Uterus (tissue), 4 donors: ENCODE measurements around the gene PCNX1. TPM values are rescaled to one million over a fixed set of nuclear protein-coding genes. Genes with fewer than 3 reads are reported as not detected.

ENCODE experiments used
- DNase-seq, 2 donors: peaks; one replicate each; pipeline ENCODE4 v3.0.0-alpha.2; 2019 to 2020
- H3K27ac ChIP-seq, 2 donors: fragments of 200-600 bp; sonication (generic); 1 replicate in 1 of 2; 2 replicates in 1 of 2; pipeline ENCODE4 v1.5.1; 2016 to 2018
- H3K27me3 ChIP-seq, 2 donors: fragments of 200-600 bp; sonication (generic); one replicate each; pipeline ENCODE4 v1.5.1; 2018 to 2019; ENCODE audit warnings: control low read depth in 1 of 2
- H3K36me3 ChIP-seq, 2 donors: fragments of 200-600 bp; sonication (generic); one replicate each; pipeline ENCODE4 v1.5.1; 2019; ENCODE audit warnings: control low read depth in 1 of 2
- H3K4me1 ChIP-seq, 2 donors: fragments of 200-600 bp; sonication (generic); one replicate each; pipeline ENCODE4 v1.5.1; 2018 to 2019; ENCODE audit warnings: control low read depth in 1 of 2
- H3K4me3 ChIP-seq, 2 donors: fragments of 200-600 bp; sonication (generic); 1 replicate in 1 of 2; 2 replicates in 1 of 2; pipeline ENCODE4 v1.5.1; 2018 to 2019; ENCODE audit warnings: mild to moderate bottlenecking in 1 of 2
- H3K9me3 ChIP-seq, 2 donors: fragments of 200-600 bp; sonication (generic); one replicate each; pipeline ENCODE4 v1.5.1; 2019; ENCODE audit warnings: control low read depth in 1 of 2
- POLR2A ChIP-seq, 2 donors: fragments of 450-650 bp; IDR thresholded peaks; one replicate each; pipeline ENCODE4 v1.6.1; 2016; ENCODE audit warnings: antibody characterized with exemption in 2 of 2, mild to moderate bottlenecking in 1 of 2, moderate library complexity in 1 of 2
- intact Hi-C: fragments of 100-400 bp; cut with DNase I; formaldehyde crosslinking; loops from one replicate; pipeline ENCODE4 v1.15.1; 2023; ENCODE audit warnings: low total_unique reads
- total RNA-seq, 4 donors: library from RNA; depleted of rRNA in 3 of 4; stranded (reverse); fragments of >200 nt in 3 of 4; gene quantifications; one replicate each; pipeline versions ENCODE4 v1.1.0 to v1.2.4, GENCODE V29; 2014 to 2023
- TF ChIP-seq, protein P1 (sequence below), 4 experiments: fragments of 200-600 bp in 2 of 4; fragments of 450-650 bp in 2 of 4; sonication (generic) in 2 of 4; IDR thresholded peaks; one replicate each; pipeline ENCODE4 v1.5.1; 2016 to 2019; ENCODE audit warnings: antibody characterized with exemption in 4 of 4, mild to moderate bottlenecking in 2 of 4, moderate library complexity in 1 of 4
- donor health status: DM: yes; HTN: yes; CAD: no.

The PCNX1 gene
- total RNA-seq, 4 donors from 2014 or later: 34.6 to 112 (median 90.3) TPM

DNA sequence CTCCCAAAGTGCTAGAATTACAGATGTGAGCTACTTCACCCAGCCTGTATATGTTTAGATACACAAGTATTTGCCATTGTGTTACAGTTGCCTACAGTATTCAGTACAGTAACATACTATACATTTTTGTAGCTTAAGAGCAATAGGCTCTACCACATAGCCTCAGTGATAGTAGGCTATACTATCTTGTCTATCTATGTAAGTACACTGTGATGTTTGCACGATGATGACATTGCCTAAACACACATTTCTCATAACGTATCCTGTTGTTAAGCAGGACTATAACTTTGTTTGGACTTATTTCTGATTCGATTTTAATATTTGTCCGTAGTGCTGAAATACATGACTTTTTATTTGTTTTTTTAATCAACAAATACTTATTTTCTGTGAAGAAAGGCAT is 129.2 kb downstream of the PCNX1 start:
- intact Hi-C loops: no loop called here
- H3K36me3 ChIP-seq: no peaks in the 10 kb centered on the region
- H3K27ac ChIP-seq: no peak overlapping the region
- TF ChIP-seq, protein P1, sequence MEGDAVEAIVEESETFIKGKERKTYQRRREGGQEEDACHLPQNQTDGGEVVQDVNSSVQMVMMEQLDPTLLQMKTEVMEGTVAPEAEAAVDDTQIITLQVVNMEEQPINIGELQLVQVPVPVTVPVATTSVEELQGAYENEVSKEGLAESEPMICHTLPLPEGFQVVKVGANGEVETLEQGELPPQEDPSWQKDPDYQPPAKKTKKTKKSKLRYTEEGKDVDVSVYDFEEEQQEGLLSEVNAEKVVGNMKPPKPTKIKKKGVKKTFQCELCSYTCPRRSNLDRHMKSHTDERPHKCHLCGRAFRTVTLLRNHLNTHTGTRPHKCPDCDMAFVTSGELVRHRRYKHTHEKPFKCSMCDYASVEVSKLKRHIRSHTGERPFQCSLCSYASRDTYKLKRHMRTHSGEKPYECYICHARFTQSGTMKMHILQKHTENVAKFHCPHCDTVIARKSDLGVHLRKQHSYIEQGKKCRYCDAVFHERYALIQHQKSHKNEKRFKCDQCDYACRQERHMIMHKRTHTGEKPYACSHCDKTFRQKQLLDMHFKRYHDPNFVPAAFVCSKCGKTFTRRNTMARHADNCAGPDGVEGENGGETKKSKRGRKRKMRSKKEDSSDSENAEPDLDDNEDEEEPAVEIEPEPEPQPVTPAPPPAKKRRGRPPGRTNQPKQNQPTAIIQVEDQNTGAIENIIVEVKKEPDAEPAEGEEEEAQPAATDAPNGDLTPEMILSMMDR (IDR thresholded peaks at IDR 0.05): no peak
- TF ChIP-seq POLR2A (IDR thresholded peaks at IDR 0.05): no peak
- no peak overlapping the region for H3K4me3 ChIP-seq
- no peaks in the 10 kb centered on the region for H3K4me1 ChIP-seq
- H3K27me3 ChIP-seq: no peaks in the 10 kb centered on the region
- no peak for DNase-seq
- H3K9me3 ChIP-seq: peaks cover 0 to 25% of the 10 kb centered on the region in 2 donors

DNA sequence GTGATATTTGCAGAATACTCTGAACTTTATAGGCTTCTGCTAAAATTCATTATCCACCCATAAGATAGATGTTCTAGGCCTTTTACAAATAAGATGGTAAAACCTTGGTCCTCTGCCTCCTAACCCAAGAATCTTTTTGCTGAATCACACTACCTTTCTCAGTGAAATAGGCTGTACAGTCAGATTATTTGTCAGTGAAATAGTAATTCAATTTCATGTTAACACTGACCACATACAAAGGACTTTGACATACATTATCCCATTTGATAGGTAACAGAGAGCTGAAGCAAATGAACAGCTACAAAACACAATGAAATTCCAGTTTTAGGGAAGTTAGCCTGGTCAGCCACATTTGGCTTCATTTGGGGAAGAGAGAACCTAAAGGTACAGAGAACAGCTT is 141.1 kb downstream of the PCNX1 start:
- TF ChIP-seq, protein P1 (IDR thresholded peaks at IDR 0.05): no peak
- no peak for TF ChIP-seq POLR2A (IDR thresholded peaks at IDR 0.05)
- peaks cover 0 to 6% of the 10 kb centered on the region in 2 donors for H3K9me3 ChIP-seq
- no peak overlapping the region for H3K27ac ChIP-seq
- H3K36me3 ChIP-seq: no peaks in the 10 kb centered on the region
- intact Hi-C loops: no loop called here
- H3K27me3 ChIP-seq: no peaks in the 10 kb centered on the region
- no peak for DNase-seq
- no peak overlapping the region for H3K4me3 ChIP-seq
- no peaks in the 10 kb centered on the region for H3K4me1 ChIP-seq

DNA sequence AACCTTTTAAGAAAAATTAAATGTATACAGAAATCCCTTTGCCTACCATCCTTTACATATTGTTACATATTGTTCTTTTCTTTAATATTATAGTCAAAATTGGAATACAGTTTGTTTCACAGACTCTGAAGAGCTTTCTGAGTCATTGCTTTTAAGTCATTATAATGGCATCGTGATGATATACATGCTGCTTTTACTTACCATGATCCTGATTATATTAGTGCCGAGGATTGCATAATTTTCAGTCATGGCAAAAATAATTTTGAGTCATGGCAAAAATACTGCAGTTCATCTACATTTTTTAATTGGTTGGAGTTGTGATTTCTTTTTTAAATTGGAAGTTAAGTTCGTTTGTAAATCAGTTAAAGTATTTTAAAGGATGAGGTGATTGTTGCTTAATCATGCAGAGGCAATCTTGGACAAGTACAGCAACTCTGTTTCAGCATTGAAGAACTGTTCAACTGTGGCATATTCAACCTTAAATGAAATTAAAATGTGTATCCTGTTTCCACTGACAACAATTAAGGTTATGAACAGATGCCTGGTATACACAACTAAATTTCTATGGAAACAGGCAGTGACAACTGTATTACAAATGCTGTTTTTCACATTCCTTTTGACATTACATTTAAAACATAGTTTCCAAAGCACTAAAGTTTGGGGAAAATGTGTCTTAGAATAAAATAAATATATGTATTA is 142.3 kb downstream of the PCNX1 start:
- no peaks in the 10 kb centered on the region for H3K9me3 ChIP-seq
- H3K27ac ChIP-seq: no peak overlapping the region
- no peak for DNase-seq
- intact Hi-C loops: no loop called here
- no peak overlapping the region for H3K4me3 ChIP-seq
- no peaks in the 10 kb centered on the region for H3K27me3 ChIP-seq
- TF ChIP-seq, protein P1 (IDR thresholded peaks at IDR 0.05): no peak
- no peak for TF ChIP-seq POLR2A (IDR thresholded peaks at IDR 0.05)
- H3K36me3 ChIP-seq: no peaks in the 10 kb centered on the region
- no peaks in the 10 kb centered on the region for H3K4me1 ChIP-seq

DNA sequence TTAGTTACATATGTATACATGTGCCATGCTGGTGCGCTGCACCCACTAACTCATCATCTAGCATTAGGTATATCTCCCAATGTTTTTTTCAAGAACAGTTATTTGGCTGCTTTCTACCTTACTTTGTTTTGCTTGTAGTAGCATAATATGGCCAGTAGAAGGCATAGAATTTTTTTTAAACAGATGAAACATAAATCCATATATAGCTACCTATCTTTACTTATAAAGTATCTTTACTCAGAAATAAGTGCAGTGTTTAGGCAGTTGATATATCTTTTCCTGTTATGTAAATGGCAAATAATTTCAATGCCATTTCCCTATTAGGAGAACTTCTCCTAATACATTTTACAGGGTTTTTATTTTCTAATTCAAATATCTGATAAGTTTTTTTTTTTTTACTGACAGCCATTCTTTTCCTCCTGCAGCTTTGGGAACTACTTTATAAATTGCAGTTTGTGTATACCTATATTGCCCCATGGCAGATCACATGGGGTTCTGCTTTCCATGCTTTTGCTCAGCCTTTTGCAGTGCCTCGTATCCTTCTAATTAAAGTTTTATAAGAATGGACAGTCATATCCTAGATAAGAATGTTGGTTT is 143.1 kb downstream of the PCNX1 start:
- no peaks in the 10 kb centered on the region for H3K27me3 ChIP-seq
- no peaks in the 10 kb centered on the region for H3K36me3 ChIP-seq
- no peak overlapping the region for H3K4me3 ChIP-seq

DNA sequence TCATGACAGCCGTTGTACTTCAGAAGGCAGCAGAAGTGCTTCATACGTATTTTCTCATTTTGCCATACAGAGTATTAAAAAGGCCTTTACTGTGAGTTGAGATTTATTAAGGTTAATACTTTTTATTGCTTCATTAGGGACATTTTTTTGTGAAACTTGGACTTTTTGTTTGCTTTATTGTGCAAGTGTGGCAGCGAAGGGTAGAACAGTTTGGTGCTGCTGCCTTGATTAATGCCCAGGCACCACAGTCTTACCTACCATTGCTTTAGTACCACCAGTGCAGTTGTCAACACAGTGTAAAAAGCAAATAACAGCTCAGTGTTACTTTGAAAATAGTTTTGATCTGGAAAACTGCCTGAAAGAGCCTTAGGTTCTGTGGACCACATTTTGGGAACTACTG is 147.4 kb downstream of the PCNX1 start:
- TF ChIP-seq POLR2A (IDR thresholded peaks at IDR 0.05): no peak
- TF ChIP-seq, protein P1 (IDR thresholded peaks at IDR 0.05): no peak
- no peaks in the 10 kb centered on the region for H3K9me3 ChIP-seq
- H3K4me3 ChIP-seq: no peak overlapping the region
- DNase-seq: no peak
- H3K27me3 ChIP-seq: no peaks in the 10 kb centered on the region
- no peaks in the 10 kb centered on the region for H3K4me1 ChIP-seq
- intact Hi-C loops: no loop called here
- H3K27ac ChIP-seq: no peak overlapping the region
- no peaks in the 10 kb centered on the region for H3K36me3 ChIP-seq

More for the DNA sequence above, 143.1 kb downstream of the PCNX1 start:
- intact Hi-C loops: no loop called here
- DNase-seq: no peak
- no peak overlapping the region for H3K27ac ChIP-seq
- H3K4me1 ChIP-seq: no peaks in the 10 kb centered on the region
- no peak for TF ChIP-seq POLR2A (IDR thresholded peaks at IDR 0.05)
- TF ChIP-seq, protein P1 (IDR thresholded peaks at IDR 0.05): no peak
- H3K9me3 ChIP-seq: no peaks in the 10 kb centered on the region
